Activated T-helper 9 cell treated with anti-CD3 and anti-CD28 coated beads, Interleukin-2, amount 50 U/mL, for 16 hours (primary cell): Measurements from ENCODE around the gene EYA4.

ENCODE experiments used
- DNase-seq: peaks from one replicate; pipeline ENCODE4 v3.0.0-alpha.2; 2020; ENCODE audit warnings: low read depth

EYA4 gene

DNA sequence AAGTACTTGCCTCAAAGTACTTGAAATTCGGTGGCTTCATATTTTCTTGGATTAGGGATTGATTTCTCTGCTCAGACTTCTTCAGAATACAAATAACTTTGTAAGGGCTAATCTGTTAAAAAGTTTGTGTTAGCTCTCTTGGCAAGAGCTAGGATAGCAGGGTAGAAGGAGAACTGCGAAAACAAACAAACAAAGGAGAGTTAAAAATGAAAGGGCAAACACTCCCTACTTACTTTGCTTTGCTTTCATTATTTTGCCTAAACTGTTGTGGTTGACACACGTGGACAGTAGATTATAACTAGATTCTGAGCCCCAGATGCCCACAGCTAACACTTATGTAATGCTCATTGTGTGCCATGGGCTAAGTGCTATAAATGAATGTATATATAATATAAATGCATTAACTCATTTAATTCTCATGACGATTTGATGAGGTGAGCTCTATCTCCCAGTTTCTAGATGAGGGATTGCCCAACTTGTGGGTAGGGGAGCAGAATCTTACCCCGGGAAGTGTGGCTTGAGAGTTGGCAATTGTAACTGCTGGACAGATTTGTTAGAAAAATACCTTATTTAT, 48.7 kb downstream of the EYA4 start:
- no peak for DNase-seq

DNA sequence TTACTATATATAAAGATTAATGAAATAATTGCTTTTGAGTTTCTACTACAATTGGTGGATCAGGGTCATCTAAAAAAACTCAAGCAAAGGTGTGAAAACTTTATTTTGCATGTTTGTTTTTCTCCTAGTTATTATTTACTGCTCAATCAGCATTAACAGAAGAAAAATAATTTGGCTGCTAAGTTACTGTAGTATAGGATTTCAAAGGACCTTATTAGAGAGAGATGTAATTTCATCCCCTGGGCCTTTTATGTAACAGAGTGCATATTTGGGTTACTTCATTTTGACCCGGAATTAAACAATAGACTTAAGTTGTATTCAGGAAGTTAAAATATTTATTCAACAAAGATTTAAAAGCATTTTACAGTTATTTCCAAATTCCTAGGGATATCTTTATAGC, 49.8 kb downstream of the EYA4 start:
- no peak for DNase-seq

GRCh38 chr6:133291671-133292070, 50.5 kb downstream of the EYA4 start:
- DNase-seq, result no peak

DNA sequence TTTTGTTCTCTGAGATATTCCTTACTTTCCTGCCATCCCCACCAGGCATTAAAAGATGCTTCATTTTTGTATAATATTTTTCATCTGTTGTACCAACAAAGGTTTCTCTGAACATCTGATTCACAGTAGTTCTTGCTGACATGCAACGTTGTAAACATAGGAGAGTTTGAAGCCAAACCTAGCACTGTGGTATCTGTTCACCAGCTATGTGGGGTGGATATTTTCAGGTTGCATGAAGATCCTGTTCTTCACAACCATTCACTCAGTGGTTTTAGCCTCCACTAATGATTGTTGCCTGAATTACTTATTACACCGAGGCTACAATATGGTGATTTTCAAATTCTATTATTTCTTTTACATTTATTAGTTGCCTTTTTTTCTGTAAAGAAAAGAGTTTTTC, 56.5 kb downstream of the EYA4 start:
- DNase-seq, result no peak

GRCh38 chr6:133298335-133298734, 57.2 kb downstream of the EYA4 start:
- no peak for DNase-seq

DNA sequence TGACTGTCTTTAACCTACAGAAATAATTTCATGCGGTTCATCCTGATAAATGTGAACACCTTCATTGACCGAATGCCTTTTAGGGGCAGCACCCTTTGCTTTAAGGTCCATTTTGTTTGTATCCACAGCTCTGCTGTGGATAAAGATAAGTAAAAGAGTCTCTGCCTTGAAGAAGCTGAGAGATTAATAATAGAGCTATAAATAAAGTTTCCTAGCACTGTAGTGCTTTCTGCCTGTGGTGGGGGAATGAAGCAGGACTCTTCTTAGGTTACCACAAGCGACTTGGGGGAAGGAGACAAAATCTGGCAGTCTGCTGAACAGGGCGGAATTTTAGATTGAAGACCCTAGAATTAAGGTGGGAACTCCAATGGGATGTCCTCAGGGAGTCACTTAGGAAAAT, 57.6 kb downstream of the EYA4 start:
- no peak for DNase-seq

GRCh38 chr6:133300896-133301295, 59.7 kb downstream of the EYA4 start:
- no peak for DNase-seq

- DNase-seq, result no peak
These were observed 60.7 kb downstream of the EYA4 start for GRCh38 chr6:133301835-133302234.

GRCh38 chr6:133306931-133307330, 65.8 kb downstream of the EYA4 start:
- no peak for DNase-seq

DNA sequence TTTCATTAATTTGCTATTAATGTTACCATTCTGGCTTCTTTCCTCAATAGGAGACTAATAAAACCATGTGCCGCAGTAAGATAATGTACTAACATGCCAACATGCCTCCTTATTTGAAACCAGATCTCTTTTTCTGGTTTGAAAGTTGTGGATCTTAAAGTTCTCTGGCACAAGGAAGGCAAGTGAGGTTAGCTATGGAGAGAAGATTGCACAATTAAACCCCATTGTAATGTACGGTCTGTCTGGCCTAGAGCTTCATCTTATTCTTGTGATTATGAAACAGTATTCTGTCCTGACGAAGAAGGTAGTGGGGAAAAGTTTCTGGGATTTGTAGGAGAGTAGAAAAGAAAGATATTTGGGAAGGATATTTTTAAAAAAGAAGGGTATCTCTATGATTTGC, 68.4 kb downstream of the EYA4 start:
- DNase-seq, result no peak

DNA sequence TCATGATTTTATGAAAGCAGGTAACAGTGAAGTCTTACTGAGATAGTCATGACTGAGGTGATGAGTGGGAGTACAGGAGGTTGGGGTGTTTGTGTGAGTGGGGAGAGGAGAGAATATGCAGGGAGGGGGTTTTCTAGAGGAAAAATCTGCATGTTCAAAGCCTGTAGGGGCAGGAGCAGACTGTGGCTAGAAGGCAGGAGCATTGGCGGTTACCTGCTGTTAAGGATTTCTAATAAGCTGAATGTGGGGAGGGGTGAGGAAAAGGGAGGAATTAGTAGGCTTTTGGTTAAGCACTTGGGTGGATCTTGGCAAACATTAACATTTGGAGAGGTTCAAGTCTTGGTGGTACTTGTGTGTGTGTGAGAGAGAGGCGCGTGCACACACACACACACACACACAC, 70.8 kb downstream of the EYA4 start:
- DNase-seq, result no peak

GRCh38 chr6:133313068-133313467, 71.9 kb downstream of the EYA4 start:
- DNase-seq, result no peak

GRCh38 chr6:133314947-133315346, 73.8 kb downstream of the EYA4 start:
- no peak for DNase-seq

- DNase-seq, result no peak
These were observed 74.7 kb downstream of the EYA4 start for GRCh38 chr6:133315811-133316210.

DNA sequence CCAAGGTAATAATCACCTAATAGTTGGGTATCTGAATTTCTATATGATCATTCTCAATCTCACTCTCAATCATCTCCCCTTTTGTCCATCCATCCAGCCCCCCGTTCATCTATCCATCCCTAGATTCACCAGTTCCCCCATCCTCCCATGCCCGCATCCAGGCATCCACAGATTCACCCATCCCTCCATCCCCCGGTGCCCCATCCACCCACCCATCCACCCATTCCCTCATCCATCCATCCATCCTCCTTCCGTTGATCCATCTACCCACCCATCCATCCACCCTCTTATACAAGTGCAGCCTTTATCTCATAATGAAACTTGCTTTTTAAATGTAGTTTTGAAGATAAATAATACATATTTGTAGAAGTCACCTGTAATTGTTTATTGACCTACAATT, 76.5 kb downstream of the EYA4 start:
- no peak for DNase-seq

DNA sequence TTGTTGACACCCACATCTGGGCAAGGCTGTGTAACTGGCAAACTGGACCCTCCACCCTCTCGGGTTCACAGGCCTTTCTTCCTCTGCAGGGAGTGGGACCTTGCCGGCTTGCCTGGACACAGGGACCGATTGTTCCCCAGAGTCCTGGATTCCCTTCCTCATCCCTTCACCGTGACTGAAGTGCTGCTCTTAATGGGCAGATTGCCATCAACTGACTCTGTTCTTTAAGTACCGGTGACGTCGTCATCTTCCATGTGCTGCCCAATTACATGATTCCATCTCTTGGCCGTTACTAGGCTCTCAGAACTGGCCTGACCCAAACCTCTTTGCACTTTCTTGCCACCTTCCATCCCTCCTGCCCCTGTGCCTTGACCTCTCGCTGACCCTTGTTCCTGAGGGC, 85.4 kb downstream of the EYA4 start:
- DNase-seq, result no peak

GRCh38 chr6:133333852-133334251, 92.7 kb downstream of the EYA4 start:
- no peak for DNase-seq

DNA sequence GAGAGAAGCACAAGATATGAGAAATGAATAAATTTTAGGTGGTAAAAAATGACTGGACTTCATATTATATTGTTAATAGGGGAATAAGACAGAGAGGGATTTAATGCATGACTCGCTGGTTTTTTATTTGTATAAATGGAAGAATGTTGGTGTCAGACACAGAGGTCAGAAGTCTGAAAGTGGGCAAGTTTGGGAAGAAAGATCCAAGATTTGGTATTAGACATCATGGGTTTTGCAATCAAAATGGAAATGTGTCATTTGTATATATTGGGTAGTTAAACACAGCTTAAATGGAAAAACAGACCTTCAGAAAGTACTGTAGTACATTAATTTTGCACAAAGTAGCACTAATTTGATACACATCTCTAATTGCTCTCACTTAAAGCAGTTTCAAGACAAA, 96.2 kb downstream of the EYA4 start:
- DNase-seq, result no peak

GRCh38 chr6:133339543-133340384, 98.6 kb downstream of the EYA4 start:
- no peak for DNase-seq

DNA sequence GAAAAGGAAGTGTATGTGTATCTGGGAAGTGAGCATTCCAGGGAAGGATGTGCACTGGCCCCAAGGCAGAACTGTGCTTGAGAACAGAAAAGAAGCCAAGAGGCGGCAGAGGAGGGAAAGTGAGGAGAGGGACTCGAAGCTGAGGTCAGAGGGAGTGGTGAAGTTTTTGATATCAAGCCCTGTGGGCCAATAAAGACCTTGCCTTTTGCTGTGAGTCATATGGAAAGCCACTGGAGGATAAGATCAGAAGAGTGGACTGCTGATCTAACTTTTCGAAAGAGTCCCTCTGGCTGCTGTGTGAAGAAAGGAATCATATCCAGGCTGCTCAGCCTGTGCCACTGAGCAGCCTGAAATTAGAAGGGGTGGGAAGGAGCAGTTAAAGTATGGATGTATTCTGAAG, 99.4 kb downstream of the EYA4 start:
- no peak for DNase-seq

DNA sequence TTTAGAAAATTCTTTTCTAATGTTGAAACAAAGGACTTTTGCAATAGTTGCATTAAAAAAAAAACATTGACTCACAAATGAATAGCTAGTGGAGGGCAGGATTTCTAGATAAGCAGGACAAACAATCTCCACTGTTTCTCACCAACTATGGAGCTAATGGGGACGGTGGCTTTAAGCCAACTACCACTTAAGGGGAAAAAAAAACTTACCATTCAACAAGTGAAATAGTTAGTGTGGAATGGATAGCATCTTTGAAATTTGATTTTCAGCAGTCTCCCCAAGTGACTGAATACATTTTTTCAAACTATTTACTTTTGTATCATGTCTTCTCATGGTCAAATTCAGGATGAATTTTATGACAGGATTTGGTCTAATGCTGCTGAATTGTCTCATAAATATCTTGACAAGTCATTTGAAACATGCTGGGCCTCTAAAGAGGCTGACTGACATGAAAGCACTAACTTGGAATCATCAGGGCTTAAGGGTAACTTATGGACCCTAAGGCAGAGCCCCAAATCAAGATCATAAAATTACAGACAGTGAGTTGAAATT, 100.5 kb downstream of the EYA4 start:
- DNase-seq, result no peak

- DNase-seq, result no peak
These were observed 102.1 kb downstream of the EYA4 start for GRCh38 chr6:133343220-133343619.

GRCh38 chr6:133348846-133349245, 107.7 kb downstream of the EYA4 start:
- no peak for DNase-seq

GRCh38 chr6:133350928-133351327, 109.8 kb downstream of the EYA4 start:
- DNase-seq, result no peak
